Panc1 (cell line): ENCODE results near the gene MTOR. TPM values are rescaled to one million over a fixed set of nuclear protein-coding genes. Genes with fewer than 3 reads are reported as not detected.

Experiments used
- ATAC-seq: fragments of 200-7000 bp; cut with Tn5 transposase; 2 replicates; pipeline ENCODE4 v1.9.1; 2020; ENCODE audit warnings: mild to moderate bottlenecking, moderate library complexity
- BruUV-seq: library from RNA; stranded (reverse); fragments of 400-500 nt; replicated peaks from 2 replicates; lab custom pipeline; 2021; lab: Mats Ljungman, UMichigan
- CTCF ChIA-PET: fragments of 300-600 bp; sonication (Branson Sonifier 250); formaldehyde crosslinking; loops from one replicate; lab custom pipeline; 2022; ENCODE audit warnings: antibody characterized with exemption; lab: Charles Lee
- POLR2A ChIA-PET: fragments of 300-600 bp; sonication (Branson Sonifier 250); formaldehyde crosslinking; loops from one replicate; lab custom pipeline; 2022; ENCODE audit warnings: antibody characterized with exemption; lab: Charles Lee
- DNase-seq: peaks from one replicate; pipeline ENCODE4 v3.0.0-alpha.2; 2010; ENCODE audit warnings: low read depth, low spot score
- H3K27ac ChIP-seq: 2 replicates; pipeline ENCODE4 v1.5.1; 2011; ENCODE audit warnings: mild to moderate bottlenecking, low read length, inconsistent platforms
- H3K27me3 ChIP-seq: fragments of 200-500 bp; sonication (Bioruptor generic); 2 replicates; pipeline ENCODE4 v1.6.0; 2014; ENCODE audit warnings: low read length, inconsistent platforms; ENCODE audit not compliant: control insufficient read depth, insufficient read depth
- H3K36me3 ChIP-seq: fragments of 200-500 bp; sonication (Bioruptor generic); 2 replicates; pipeline ENCODE4 v1.5.1; 2014; ENCODE audit warnings: inconsistent platforms, mild to moderate bottlenecking, low read length, moderate library complexity; ENCODE audit not compliant: control insufficient read depth, insufficient read depth
- H3K4me1 ChIP-seq: 2 replicates; pipeline ENCODE4 v1.5.1; 2011; ENCODE audit warnings: inconsistent platforms, mild to moderate bottlenecking, low read length, moderate library complexity; ENCODE audit not compliant: control insufficient read depth, insufficient read depth
- H3K4me3 ChIP-seq, 2 experiments: 2 replicates each; pipeline ENCODE4 v1.5.1; 2011 to 2012; ENCODE audit warnings: low read depth in 2 of 2, low read length in 2 of 2, mild to moderate bottlenecking in 2 of 2, inconsistent platforms in 1 of 2, moderate library complexity in 1 of 2
- H3K9me3 ChIP-seq: fragments of 200-500 bp; sonication (Bioruptor generic); 2 replicates; pipeline ENCODE4 v1.5.1; 2014; ENCODE audit warnings: low read depth, mild to moderate bottlenecking, inconsistent platforms, low read length, moderate library complexity; ENCODE audit not compliant: control insufficient read depth, insufficient read depth
- CTCF ChIP-seq: fragments of 450-650 bp; IDR thresholded peaks from 2 replicates; pipeline ENCODE4 v1.5.1; 2017; ENCODE audit warnings: mild to moderate bottlenecking
- POLR2AphosphoS5 ChIP-seq: IDR thresholded peaks from 2 replicates; pipeline ENCODE4 v1.6.1; 2012; ENCODE audit warnings: mild to moderate bottlenecking, low read depth, low read length, moderate library complexity
- REST ChIP-seq, 2 experiments: IDR thresholded peaks; 2 replicates each; pipeline ENCODE4 v1.6.1; 2011 to 2012; ENCODE audit warnings: low read depth in 2 of 2, control low read depth in 1 of 2, low read length in 1 of 2, mild to moderate bottlenecking in 1 of 2, moderate library complexity in 1 of 2; ENCODE audit not compliant: insufficient read depth in 1 of 2
- SIN3A ChIP-seq: IDR thresholded peaks from 2 replicates; pipeline ENCODE4 v1.6.1; 2012; ENCODE audit warnings: low read depth, mild to moderate bottlenecking, low read length, moderate library complexity, borderline replicate concordance; ENCODE audit not compliant: insufficient read depth
- TCF7L2 ChIP-seq: IDR thresholded peaks from 2 replicates; pipeline ENCODE4 v1.6.1; 2011; ENCODE audit warnings: mild to moderate bottlenecking, low read depth, low read length, inconsistent platforms
- in situ Hi-C: cut with HindIII; loops from 2 replicates; pipeline ENCODE4 v1.10.0; 2016; ENCODE audit warnings: low sequenced_read_pairs, low pct_unique_long_range_greater_than_20kb
- intact Hi-C: fragments of 100-400 bp; cut with micrococcal nuclease; formaldehyde crosslinking; loops from one replicate; pipeline ENCODE4 v1.10.0; 2022; ENCODE audit not compliant: unreplicated experiment
- total RNA-seq: library from RNA; stranded (reverse); gene quantifications from one replicate; pipeline ENCODE4 v1.2.1, GENCODE V29; 2021; ENCODE audit not compliant: unreplicated experiment

The MTOR gene
- total RNA-seq, 1 experiment from 2014 or later: 71.2 TPM

GRCh38 chr1:11143401-11143800 lies 119.0 kb downstream of the MTOR start:
- Histone ChIP-seq H3K9me3 (no peaks in the 10 kb centered on the region), H3K27me3 (no peaks in the 10 kb centered on the region), H3K4me1 (0 out of 2 replicates have a peak, but pooled peaks cover 3% of the 10 kb centered on the region), H3K4me3 (no peak overlapping the region), H3K36me3 (peaks cover 14% of the 10 kb centered on the region), H3K27ac (peak overlapping the region; percentile 45; the same call in 1 of the 2 replicates)
- BruUV-seq: no TSS peak
- CTCF ChIA-PET: no interaction called here
- in situ Hi-C loops: no loop called here
- POLR2A ChIA-PET: no interaction called here
- DNase-seq: no peak
- no peak for TF ChIP-seq POLR2AphosphoS5
- TF ChIP-seq CTCF: no peak
- intact Hi-C loops: no loop called here
- ATAC-seq: no peak

GRCh38 chr1:11142618-11143391 lies 119.5 kb downstream of the MTOR start:
- H3K27ac ChIP-seq: peak overlapping the region; percentile 45; the same call in 1 of the 2 replicates
- ChIA-PET CTCF (no interaction called here), POLR2A (no interaction called here)
- ATAC-seq (no peak), DNase-seq (no peak)
- intact Hi-C loops (no loop called here), in situ Hi-C loops (no loop called here)
- no peaks in the 10 kb centered on the region for H3K27me3 ChIP-seq
- H3K9me3 ChIP-seq: no peaks in the 10 kb centered on the region
- H3K4me1 ChIP-seq: peaks cover 3% of the 10 kb centered on the region
- no TSS peak for BruUV-seq
- no peak for TF ChIP-seq REST (IDR thresholded peaks at IDR 0.05; ENCODE audit: insufficient read depth in 1 of 2, low read depth in 2 of 2, low read length in 1 of 2)
- TF ChIP-seq POLR2AphosphoS5: no peak
- TF ChIP-seq CTCF: no peak
- TF ChIP-seq SIN3A: no peak
- TF ChIP-seq TCF7L2: no peak
- no peak overlapping the region for H3K4me3 ChIP-seq
- H3K36me3 ChIP-seq: peaks cover 15% of the 10 kb centered on the region
